Right atrium auricular region (tissue), 2 donors: ENCODE measurements around the gene TM9SF4. TPM values are rescaled to one million over a fixed set of nuclear protein-coding genes. Genes with fewer than 3 reads are reported as not detected.

ENCODE experiments used
- DNase-seq: peaks from one replicate; pipeline ENCODE4 v3.0.0-alpha.2; 2019; ENCODE audit warnings: low spot score
- H3K27ac ChIP-seq, 2 donors: fragments of 200-600 bp; sonication (generic); 1 replicate in 1 of 2; 2 replicates in 1 of 2; pipeline ENCODE4 v1.5.1; 2016 to 2019
- H3K27me3 ChIP-seq, 2 donors: fragments of 200-600 bp; sonication (generic); one replicate each; pipeline versions ENCODE4 v1.5.1 to v1.6.0; 2017 to 2019
- H3K36me3 ChIP-seq: fragments of 200-600 bp; sonication (generic); one replicate; pipeline ENCODE4 v1.5.1; 2016
- H3K4me1 ChIP-seq, 2 donors: fragments of 200-600 bp; sonication (generic); one replicate each; pipeline versions ENCODE4 v1.5.1 to v1.6.0; 2017 to 2019
- H3K4me3 ChIP-seq, 2 donors: fragments of 200-600 bp; sonication (generic); 1 replicate in 1 of 2; 2 replicates in 1 of 2; pipeline ENCODE4 v1.5.1; 2017 to 2019; ENCODE audit warnings: mild to moderate bottlenecking in 1 of 2, moderate library complexity in 1 of 2
- H3K9me3 ChIP-seq, 2 donors: fragments of 200-600 bp; sonication (generic); one replicate each; pipeline ENCODE4 v1.5.1; 2019
- total RNA-seq, 2 donors: library from RNA; depleted of rRNA; stranded (reverse); fragments of >200 nt; gene quantifications; one replicate each; pipeline ENCODE4 v1.1.0, GENCODE V29; 2016
- TF ChIP-seq, protein P1 (sequence below), 2 donors: fragments of 200-600 bp; sonication (generic); IDR thresholded peaks; one replicate each; pipeline ENCODE4 v1.5.1; 2019; ENCODE audit warnings: antibody characterized with exemption in 2 of 2

The TM9SF4 gene
- total RNA-seq, 2 donors from 2014 or later, result 28.5 to 30.6 TPM

DNA sequence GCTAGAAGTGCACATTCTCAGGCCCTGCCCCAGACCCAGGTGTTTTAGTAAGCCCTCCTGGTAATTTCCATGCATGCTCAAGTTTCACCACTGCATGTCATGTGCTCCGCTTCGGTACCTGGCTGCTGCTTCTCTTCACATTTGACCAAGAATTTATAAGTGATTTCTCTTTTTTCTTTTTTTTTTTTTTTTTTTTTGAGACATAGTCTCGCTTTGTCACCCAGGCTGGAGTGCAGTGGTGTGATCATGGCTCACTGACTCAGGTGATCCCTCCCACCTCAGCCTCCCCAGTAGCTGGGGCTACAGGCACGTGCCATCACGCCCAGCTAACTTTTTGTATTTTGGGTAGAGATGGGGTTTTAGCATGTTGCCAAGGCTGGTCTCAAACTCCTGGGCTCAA is 16.0 kb downstream of the TM9SF4 start:
- H3K27ac ChIP-seq, result no peak overlapping the region
- no peak overlapping the region for H3K4me3 ChIP-seq
- TF ChIP-seq, protein P1, sequence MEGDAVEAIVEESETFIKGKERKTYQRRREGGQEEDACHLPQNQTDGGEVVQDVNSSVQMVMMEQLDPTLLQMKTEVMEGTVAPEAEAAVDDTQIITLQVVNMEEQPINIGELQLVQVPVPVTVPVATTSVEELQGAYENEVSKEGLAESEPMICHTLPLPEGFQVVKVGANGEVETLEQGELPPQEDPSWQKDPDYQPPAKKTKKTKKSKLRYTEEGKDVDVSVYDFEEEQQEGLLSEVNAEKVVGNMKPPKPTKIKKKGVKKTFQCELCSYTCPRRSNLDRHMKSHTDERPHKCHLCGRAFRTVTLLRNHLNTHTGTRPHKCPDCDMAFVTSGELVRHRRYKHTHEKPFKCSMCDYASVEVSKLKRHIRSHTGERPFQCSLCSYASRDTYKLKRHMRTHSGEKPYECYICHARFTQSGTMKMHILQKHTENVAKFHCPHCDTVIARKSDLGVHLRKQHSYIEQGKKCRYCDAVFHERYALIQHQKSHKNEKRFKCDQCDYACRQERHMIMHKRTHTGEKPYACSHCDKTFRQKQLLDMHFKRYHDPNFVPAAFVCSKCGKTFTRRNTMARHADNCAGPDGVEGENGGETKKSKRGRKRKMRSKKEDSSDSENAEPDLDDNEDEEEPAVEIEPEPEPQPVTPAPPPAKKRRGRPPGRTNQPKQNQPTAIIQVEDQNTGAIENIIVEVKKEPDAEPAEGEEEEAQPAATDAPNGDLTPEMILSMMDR (IDR thresholded peaks at IDR 0.05), result no peak
- H3K4me1 ChIP-seq, result peaks cover 0 to 5% of the 10 kb centered on the region in 2 donors
- H3K27me3 ChIP-seq, result no peaks in the 10 kb centered on the region
- H3K36me3 ChIP-seq, result no peaks in the 10 kb centered on the region
- no peak for DNase-seq
- H3K9me3 ChIP-seq, result no peaks in the 10 kb centered on the region

- Histone ChIP-seq H3K4me1 (peaks cover 0 to 9% of the 10 kb centered on the region in 2 donors), H3K27me3 (no peaks in the 10 kb centered on the region), H3K9me3 (no peaks in the 10 kb centered on the region), H3K36me3 (no peaks in the 10 kb centered on the region), H3K27ac (no peak overlapping the region), H3K4me3 (no peak overlapping the region)
- TF ChIP-seq, protein P1 (IDR thresholded peaks at IDR 0.05), result no peak
- DNase-seq, result no peak
These were observed 17.4 kb downstream of the TM9SF4 start for GRCh38 chr20:32126919-32127318.

DNA sequence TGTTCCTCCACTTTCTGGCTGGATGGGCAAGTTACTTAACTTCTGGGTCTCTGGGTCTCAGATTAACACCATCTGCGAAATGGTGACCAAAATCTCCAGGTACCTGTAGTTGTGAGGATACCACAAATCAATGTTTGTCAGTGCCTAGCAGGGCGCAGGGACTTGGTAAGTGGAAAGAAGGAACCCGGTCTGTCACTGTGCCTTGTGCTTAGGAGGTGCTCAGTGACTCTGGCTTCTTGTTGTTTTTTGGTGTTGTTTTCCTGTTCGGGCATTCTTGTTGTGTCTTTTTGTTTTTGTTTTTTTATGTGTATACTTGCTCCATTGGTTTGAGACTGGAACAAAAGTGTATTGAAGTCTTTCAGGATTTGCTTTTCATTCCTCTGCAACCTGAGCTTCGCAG is 17.8 kb downstream of the TM9SF4 start:
- H3K27ac ChIP-seq, result no peak overlapping the region
- no peaks in the 10 kb centered on the region for H3K9me3 ChIP-seq
- no peak overlapping the region for H3K4me3 ChIP-seq
- TF ChIP-seq, protein P1 (IDR thresholded peaks at IDR 0.05), result no peak
- DNase-seq, result no peak
- H3K36me3 ChIP-seq, result no peaks in the 10 kb centered on the region
- no peaks in the 10 kb centered on the region for H3K27me3 ChIP-seq
- H3K4me1 ChIP-seq, result peaks cover 0 to 9% of the 10 kb centered on the region in 2 donors

DNA sequence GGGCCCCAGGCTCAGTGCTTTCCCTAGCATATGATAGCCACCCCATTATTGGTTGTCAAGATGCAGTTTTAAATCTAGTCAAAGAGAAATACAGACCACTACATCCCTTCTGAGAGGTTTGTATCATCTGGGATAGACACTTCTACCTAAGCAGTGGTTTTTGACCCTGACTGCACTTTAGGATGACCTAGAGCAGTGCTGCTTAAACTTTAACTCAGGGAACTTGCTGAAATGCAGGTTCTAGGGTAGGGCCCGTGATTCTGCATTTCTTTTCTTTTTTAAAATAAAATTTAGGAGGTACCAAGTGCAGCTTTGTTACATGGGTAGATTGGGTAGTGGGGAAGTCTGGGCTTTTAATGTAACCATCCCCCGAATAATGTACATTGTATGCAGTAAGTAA is 18.7 kb downstream of the TM9SF4 start:
- Histone ChIP-seq H3K9me3 (no peaks in the 10 kb centered on the region), H3K27ac (no peak overlapping the region), H3K4me3 (no peak overlapping the region), H3K36me3 (peaks cover 2% of the 10 kb centered on the region), H3K4me1 (peaks cover 0 to 9% of the 10 kb centered on the region in 2 donors), H3K27me3 (no peaks in the 10 kb centered on the region)
- no peak for DNase-seq
- TF ChIP-seq, protein P1 (IDR thresholded peaks at IDR 0.05), result no peak

- Histone ChIP-seq H3K36me3 (peaks cover 7% of the 10 kb centered on the region), H3K9me3 (no peaks in the 10 kb centered on the region), H3K4me1 (peaks cover 0 to 9% of the 10 kb centered on the region in 2 donors), H3K27ac (no peak overlapping the region), H3K4me3 (no peak overlapping the region), H3K27me3 (no peaks in the 10 kb centered on the region)
- TF ChIP-seq, protein P1 (IDR thresholded peaks at IDR 0.05), result no peak
- DNase-seq, result no peak
These were observed 20.3 kb downstream of the TM9SF4 start for GRCh38 chr20:32129863-32130262.

DNA sequence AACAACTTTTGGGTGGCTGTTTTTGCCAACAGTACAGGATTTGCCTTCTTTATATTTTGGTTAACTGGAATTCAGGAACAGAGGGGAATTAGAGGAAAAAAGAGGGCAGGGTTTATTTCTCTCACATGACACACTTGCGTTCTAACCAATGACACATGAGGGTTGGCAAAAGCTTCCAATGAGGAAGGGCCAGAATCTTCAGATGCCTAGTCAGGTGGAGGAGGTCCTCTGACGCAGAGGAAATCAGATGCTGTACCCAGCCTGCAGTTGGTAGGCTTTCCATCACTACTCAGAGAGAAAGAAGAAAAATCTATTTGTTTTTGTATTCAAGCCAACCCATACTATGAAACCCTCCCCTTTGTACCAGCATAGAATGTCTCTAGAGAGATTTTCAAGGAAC is 20.8 kb downstream of the TM9SF4 start:
- Histone ChIP-seq H3K4me1 (peaks cover 0 to 9% of the 10 kb centered on the region in 2 donors), H3K4me3 (no peak overlapping the region), H3K27ac (no peak overlapping the region), H3K9me3 (no peaks in the 10 kb centered on the region), H3K27me3 (no peaks in the 10 kb centered on the region), H3K36me3 (peaks cover 7% of the 10 kb centered on the region)
- DNase-seq, result no peak
- TF ChIP-seq, protein P1 (IDR thresholded peaks at IDR 0.05), result no peak
